ENCODE measurements around the gene FHOD3.
"Not testable (repeated sequence)": the region's sequence is repeated elsewhere in the genome, so short reads cannot be mapped to it uniquely, and the experiment has no call there.

Gene FHOD3

DNA sequence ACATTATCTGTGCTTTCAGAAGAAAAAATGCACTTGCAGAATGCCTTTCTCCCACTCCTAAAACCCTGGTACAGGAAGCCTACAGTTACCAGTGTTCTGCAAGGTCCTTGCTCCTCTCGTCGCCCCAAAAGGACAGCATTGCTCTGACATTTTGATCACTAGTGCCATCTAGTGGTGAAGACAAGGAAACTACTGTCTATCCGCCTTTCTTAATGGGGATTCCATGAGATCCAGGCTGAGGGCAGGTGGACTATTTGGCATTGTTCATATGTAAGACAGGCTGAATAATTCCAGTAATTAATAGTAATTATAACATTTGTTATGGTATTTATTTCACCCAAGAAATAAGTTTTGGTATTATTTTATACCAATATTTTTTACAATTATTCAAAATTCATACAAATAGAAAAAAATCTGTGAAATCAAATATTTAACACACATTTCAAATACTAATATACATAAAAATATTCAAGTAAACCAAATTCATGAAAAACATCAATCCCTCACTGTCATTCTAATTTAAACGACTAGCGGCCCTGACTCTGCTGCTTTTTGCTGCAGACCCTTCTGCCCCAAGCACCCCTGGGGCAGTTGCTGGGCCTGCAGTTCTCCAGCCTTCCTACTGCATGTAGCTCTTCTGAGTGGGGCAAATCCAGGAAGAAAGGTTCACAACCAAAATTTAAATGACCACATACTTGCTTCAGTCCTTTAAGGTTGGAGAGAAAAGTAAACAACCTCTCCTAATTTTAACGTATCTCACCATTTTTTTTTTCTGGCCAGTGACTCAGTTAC, 512.3 kb downstream of the FHOD3 start:
- in situ Hi-C loops (cut with HindIII; ENCODE audit: low sequenced_read_pairs) = no loop called here

DNA sequence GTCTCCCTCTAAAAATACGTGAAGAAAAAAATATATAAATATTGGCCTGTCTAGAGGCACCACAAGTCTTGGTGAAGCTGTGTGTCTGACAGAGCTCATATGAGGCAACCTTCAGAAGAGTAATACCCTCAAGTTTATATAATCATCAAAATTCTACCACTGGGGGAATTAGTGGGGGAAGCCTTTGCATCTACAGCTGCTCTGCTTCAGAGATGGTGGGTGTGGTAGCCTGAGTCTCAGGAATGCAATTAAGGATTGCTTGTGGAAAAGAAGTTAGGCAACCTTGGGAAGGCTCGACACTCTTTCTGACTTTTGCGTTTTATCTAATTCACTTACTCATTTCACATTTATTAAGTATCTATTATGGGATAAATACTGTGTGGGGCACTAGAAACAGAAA, 513.9 kb downstream of the FHOD3 start:
- in situ Hi-C loops (cut with HindIII; ENCODE audit: low sequenced_read_pairs) = no loop called here

DNA sequence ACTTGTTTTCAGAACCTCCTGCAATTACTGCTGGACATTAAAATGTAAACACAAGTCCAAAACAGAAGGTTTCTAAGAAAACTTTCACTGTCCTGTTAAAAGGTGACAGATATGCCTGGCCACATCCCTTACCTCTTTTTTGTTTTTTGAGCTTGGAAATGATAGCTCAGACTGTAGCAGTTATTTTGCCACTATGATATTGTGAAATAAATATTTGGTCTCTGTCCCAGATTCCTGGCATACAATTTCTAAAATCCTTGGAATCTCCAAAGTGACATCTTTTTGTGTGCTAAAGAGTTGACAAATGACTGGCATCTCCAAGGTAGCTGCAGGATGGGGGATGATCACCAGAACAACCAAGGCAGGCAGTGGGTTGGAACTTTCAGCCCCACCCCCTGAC, 514.4 kb downstream of the FHOD3 start:
- in situ Hi-C loops (cut with HindIII; ENCODE audit: low sequenced_read_pairs) = no loop called here

DNA sequence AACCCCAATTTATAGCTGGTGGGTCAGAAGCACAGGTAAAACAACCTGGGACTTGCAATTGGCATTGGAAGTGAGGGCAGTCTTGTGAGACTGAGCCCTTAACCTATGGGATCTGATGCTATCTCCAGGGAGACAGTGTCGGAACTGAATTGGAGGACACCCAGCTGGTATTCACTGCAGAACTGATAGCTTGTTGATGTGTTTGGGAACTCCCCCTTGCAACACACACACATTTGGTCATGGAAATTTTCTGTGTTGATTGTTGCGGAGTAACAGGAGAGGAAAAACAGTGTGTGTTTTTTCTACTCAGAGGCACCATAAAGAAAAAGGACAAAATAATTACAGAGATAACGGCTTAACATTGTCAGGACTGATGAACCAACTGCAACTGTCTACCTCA, 515.2 kb downstream of the FHOD3 start:
- in situ Hi-C loops (cut with HindIII; ENCODE audit: low sequenced_read_pairs) = no loop called here

DNA sequence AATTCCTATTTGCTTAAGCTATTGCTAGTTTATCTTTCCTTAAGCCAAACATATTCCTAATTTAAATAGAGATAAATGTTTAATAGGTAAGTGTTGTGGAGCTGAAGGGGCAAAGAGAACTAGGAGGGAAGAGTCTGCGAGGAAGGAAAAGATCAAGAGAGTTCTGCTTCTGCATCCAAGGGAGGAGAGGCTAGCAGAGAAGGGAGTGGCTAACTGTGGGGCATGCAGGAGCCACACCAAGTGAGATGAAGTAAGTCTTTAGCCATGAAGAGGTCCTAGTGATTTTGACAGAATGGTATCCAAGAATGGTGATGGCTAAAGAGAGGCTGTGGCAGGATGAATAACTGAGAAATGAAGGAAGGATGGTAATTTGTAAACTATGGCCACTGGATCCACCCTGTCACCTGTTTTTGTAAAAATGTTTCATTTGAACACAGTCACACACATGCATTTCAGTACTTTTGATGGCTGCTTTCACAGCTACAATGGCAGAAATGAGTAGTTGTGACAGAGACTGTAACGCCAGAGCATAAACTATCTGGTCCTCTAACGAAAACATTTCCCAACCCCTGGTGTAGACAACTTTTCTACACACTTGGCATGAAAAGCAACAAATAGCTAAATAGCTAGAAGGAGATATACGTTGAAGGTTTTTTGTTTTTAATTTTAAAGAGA, 515.7 kb downstream of the FHOD3 start:
- in situ Hi-C loops (cut with HindIII; ENCODE audit: low sequenced_read_pairs) = no loop called here

DNA sequence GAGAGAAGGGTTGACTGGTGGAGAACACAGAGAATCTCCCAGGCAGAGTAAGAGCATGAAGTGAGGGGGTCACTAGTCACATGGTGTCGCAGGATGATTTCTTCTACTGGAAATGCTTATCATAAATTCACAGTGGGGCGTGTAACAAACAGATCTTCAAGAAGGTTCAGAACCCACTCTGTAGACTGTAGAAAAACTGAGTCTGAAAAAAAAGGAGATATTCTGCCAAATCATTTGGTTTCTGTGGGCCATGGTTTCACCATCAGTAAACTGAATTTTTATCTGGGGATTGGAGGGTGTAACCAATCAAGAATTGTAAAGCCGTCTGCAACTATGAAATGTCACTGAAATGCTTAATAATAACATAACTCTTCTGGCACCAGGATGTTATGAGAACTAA, 516.3 kb downstream of the FHOD3 start:
- in situ Hi-C loops (cut with HindIII; ENCODE audit: low sequenced_read_pairs) = no loop called here

DNA sequence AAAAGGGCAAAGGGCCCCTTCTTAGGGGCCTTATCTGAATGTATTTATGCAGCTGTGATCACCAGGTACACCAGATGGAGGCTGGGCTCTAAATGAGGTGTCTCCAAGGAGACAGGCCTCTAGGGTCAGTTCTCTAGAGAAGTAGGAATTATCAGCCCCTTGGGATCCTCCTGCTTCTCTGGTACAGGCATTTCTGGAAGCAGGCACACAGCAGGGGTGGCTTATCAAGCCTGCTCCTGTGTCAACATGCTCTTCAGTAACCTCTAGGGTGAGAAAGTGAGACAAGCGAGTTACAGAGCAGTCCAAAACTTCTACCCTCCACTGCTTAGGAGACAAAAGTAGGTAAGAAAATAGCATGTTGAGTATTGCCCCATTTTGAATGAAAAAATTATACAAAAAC, 517.5 kb downstream of the FHOD3 start:
- in situ Hi-C loops (cut with HindIII; ENCODE audit: low sequenced_read_pairs) = no loop called here

DNA sequence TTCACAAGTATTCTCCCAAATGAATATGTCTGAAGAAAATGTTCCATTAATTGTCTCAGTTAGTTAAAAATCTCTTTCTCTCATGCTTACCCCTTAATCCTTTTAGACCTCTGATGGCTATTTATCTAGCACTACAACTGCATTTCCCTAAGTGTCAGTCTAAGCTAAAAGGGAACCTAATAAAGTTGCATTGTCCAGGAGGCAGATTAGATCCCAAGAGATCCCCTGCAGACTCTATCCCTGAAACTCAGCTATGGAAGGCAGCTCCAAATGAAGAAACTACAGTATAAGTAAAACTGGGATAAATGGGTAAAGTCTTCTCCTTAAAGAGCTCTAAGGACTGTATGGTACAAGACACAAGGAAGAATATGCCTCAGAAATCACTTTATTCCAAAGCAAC, 518.6 kb downstream of the FHOD3 start:
- in situ Hi-C loops (cut with HindIII; ENCODE audit: low sequenced_read_pairs) = not testable (repeated sequence)

DNA sequence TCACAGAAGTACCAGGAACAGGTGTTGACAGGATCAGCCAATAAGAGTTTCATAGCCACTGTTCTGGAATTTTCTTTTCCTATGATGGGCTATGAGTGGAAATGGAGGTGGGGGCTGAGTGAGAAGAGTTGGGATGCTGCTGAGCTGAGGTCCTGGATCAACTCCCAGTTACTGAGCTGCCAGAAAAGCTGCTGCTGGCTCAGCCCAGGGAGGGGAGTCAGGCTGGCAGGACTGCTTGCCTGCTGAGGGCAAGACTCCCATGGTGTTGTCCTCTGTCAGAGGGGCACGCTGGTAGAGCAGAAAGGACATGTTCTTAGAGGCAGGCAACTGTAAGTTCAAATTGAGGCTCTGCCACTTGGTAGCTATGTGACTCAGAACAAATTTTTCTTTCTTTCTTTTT, 519.5 kb downstream of the FHOD3 start:
- in situ Hi-C loops (cut with HindIII; ENCODE audit: low sequenced_read_pairs) = no loop called here

DNA sequence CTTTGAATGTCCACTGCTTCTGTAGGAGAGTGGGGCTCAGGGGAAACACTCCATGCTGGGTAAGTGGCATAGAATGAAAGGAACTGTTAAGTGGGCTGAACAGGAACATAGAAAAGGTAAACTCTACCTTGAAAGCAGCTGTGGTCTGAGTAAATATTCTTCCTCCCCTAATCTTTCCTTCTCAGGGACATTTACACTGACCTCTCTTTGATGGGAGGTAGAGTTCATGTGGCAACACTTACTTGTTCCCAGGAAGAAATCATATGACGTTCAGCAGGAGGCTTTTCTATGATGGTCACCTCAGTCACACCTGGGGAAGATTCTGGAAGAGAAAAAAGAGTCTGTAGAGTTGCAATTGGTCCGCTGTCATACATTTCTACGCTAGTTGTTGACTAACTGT, 521.1 kb downstream of the FHOD3 start:
- in situ Hi-C loops (cut with HindIII; ENCODE audit: low sequenced_read_pairs) = no loop called here

DNA sequence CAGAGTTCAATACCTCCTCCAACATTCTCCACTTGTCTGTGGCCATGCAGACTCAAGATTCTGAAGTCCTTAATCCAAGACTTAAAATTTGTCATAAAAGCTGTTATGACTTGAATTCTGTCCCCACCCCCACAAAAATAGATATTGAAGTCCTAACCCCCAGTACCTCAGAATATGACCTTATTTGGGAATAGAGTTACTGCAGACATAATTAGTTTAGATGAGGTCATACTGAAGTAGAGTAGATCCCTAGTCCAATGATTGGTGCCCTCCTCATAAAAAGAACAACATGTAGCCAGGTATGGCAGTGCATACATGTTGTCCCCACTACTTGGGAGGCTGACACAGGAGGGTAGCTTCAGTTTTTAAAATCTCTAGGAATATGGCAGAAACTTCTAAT, 522.1 kb downstream of the FHOD3 start:
- in situ Hi-C loops (cut with HindIII; ENCODE audit: low sequenced_read_pairs) = no loop called here

DNA sequence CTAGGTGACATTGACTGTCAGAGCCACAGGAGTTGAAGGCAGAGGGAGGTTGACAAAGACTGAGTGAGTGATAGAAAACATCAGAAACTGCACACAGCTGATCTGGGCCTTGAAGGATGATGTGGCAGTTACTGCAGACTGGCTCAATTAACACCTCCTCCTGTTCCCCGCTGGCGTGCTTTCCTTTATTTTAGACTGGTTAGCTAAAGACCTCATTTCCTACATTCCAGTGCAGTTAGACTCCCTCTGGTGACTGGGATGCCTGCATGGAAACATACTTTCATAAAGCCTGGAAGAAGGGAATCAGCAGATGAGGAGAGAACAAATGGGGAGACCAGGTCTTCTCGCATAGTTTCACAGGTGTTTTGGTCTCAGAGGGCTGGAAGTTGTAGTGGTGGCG, 524.2 kb downstream of the FHOD3 start:
- in situ Hi-C loops (cut with HindIII; ENCODE audit: low sequenced_read_pairs) = no loop called here

DNA sequence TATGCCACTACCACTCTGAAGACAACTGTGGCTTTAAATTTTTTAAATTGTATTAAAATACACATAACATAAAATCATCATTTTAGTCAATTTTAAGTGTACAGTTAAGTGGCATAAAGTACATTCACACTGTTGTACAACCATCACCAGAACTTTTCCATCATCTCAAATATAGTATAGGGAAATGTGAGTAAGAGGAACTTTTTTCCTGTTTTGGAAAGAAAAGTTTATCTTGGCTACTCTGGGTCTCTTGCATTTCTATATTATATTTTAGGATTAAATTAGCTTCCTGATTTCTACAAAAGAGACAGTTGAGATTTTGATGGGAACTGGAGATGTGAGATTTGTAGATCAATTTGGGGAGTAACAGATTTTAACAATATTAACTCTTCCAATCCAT, 528.0 kb downstream of the FHOD3 start:
- in situ Hi-C loops (cut with HindIII; ENCODE audit: low sequenced_read_pairs) = no loop called here

DNA sequence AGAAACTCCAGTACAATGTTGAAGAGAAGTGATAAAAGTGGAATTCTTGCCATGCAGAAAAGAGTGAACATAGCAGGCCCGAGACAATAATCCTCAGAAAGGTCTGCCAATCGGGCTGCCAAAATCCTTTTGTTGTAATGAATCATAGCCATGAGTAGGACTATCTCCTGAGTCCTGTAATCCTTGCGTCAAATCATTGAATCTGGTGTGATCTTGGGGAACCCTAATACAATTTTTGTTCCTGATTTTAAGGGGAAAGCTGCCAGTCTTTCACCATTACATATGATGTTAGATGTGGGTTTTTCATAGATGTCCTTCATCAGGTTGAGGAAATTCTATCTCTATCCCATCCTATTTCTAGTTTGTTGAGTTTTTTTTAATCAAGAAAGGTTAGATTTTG, 529.0 kb downstream of the FHOD3 start:
- in situ Hi-C loops (cut with HindIII; ENCODE audit: low sequenced_read_pairs) = no loop called here

DNA sequence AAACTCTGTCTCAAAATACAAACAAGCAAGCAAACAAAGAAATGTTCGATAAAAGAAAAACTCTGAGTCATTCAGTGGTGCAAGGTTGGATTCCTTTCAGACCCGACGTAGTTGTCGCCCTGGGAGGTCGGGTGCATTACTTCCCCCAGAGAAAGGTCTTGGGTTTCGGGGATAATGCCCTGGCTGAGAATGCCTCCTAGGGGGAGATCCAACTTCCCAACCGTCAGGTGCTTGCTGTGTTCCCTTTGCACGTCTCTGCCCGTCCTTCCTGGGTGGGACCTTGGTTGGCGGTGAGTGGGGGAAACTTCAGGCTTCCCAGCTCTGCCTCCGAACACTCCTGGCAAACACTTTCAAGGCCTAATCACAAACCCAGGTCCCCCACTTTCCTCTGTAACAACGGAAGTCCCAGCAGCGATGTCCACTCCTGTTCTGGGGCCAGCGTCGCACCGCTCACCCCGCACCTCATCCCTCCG, 530.7 kb downstream of the FHOD3 start:
- in situ Hi-C loops (cut with HindIII; ENCODE audit: low sequenced_read_pairs) = no loop called here

DNA sequence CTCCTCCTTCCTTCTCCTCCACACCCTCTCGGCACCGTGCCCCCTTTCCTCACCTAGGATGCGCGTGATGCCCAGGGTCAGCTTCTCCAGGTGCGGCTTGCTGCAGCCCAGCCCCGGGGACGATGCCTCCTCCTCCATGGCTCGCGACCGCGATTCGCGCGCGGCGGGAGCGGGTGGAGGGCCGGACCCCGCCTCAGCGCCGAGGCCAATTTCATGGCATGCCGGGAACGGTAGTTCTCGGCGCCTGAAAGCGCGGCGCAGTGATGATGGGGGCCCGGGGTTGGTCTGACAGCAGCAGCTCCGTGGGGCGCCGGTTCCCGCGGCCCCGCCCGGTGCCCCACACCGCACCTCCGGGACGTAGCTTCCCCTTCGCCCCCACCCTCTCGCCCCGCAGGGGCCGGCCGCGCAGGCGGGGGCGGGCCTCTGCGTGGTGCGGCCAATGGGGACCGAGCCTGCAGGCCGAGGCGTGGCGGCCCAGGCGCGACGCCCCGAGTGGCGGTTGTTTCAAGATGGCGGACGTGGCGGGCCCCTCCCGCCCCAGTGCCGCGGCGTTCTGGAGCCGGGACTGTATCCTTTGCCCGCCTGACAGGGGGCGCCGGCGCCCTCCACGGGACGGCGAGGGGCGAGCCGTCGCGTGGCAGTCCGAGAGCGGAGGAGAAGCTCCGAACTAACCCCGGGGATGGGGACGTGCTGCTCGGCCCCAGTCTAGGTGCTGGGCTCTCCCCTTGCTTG, 531.3 kb downstream of the FHOD3 start, which contains the start of the genes KIAA1328 and TPGS2:
Gene KIAA1328, plus strand, starts transcription at position 498 of the 732 bp plus-strand sequence. Its CDS starts 12 bp downstream, at position 510.
Gene TPGS2, minus strand, starts transcription at position 373 of the 732 bp plus-strand sequence. Its CDS starts 235 bp downstream, at position 138.
- in situ Hi-C loops (cut with HindIII; ENCODE audit: low sequenced_read_pairs) = no loop called here

All from DLD1 (cell line).